HG03196 (cell line): ENCODE data around the gene GLUL.
"Not testable (repeated sequence)": the region's sequence is repeated elsewhere in the genome, so short reads cannot be mapped to it uniquely, and the experiment has no call there.

Experiments used
- ATAC-seq: cut with Tn5 transposase; IDR thresholded peaks from one replicate; pipeline ENCODE4 v1.9.1; 2021; ENCODE audit not compliant: unreplicated experiment

GLUL gene

GRCh38 chr1:182395906-182396305 lies 4.3 kb upstream of the GLUL start:
- ATAC-seq = no peak

DNA sequence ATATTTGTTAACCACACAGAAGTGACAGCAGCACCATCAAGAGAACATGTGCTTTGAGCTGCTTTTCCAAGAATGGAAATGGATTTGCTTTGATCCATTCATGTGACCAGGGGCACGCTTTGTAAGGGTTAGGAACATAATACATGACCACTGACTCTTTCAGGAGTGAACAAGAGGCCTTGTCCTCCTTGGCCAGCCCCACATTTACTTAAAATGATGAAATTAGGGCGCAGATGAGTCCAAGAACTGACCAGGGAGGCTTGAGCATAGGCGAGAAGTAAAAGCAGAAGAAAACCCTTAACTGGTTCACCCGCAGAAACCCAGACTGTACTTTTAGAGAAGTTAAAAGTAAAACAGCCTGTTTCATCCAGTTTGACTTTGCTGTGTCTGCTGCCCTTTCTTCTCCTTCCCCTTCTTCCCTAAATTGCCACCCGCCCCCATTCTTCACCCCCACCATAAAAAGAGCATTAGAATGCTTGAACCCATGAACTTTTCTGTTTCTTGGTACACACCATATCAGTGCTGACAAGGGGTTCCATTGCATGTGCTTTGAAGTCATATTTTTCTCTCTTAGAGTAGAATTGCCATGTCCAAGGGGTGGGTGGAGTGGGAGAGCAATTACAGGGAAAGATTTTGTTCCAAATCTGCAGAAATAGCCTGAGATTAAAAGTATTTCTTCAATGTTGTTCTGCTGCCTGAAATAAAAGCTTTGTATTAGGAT lies 2.6 kb upstream of the GLUL start:
- no peak for ATAC-seq

- peak; percentile 14 for ATAC-seq
Observed at GRCh38 chr1:182392050-182393028, 749 bp upstream of the GLUL start.

DNA sequence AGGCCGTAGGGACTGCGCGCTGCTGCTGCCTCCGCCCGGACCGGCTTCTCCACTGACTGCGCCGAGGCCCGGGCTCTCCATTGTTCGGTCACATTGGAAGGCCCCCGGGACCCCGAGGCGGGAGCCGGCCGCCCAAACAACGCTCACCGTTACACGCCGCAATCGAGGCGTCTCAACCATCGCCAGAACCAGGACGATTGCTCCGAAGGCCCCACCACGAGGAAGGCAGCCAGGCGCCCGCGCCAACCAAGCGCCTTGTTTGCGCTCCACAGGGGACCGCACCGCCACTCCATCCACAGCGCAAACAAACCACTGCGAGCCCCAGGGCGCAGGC lies 595 bp downstream of the GLUL start:
- ATAC-seq = no peak

DNA sequence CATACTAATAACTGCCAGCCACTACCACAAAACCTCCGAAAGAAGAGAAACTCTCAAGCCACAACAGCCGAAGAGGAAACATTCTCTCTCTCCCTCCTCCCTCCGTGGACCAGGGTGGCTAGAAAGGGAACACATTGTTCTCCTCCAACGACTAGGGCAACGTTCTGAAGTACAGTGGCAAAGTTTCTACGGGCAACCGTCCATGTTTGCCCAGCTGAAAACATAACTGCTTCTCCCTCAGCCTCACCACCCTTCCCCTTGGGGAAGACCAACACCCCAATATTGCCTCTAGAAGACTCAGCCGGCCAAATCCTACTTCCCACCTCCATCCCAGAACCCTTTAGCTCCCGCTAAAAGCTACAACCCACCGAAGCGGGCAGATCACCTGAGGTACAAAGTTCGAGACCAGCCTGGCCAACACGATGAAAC lies 2.0 kb downstream of the GLUL start:
- ATAC-seq = no peak

DNA sequence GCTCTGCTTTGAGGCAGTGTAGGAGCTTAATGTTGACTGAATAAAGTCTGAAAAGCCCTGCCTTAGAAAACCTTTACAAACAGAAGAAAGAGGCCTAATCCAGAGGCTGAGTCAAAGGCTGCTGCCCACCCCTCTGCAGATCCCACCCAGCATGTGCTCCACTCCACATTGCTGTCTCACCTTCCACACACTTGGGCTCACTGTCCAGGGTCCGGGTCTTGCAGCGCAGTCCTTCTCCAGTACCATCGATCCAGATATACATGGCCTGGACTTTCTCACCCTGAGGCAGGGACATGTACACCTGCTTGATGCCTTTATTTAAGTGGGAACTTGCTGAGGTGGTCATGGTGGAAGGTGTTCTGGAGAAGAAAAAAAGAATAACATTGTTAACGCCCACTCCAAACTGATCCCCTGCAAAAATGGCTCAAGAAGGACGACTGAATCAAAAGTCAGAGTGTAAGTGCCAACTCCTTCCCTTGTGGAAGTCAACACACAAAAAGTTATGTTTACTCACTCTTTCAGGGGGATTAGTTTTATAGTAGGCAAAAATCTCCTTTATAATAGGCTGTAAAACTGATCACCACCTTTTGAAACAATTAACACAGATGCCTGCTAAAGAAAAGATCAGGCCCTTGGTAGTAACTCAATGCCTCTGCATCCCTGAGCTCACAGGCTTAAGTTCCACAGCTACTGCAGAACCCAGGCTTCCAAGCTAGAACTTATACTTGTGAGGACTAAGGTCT lies 3.0 kb downstream of the GLUL start:
- ATAC-seq = no peak

- no peak for ATAC-seq
Observed at GRCh38 chr1:182387566-182387965, 4.0 kb downstream of the GLUL start.

- ATAC-seq = no peak
Observed at GRCh38 chr1:182386980-182387379, 4.6 kb downstream of the GLUL start.

DNA sequence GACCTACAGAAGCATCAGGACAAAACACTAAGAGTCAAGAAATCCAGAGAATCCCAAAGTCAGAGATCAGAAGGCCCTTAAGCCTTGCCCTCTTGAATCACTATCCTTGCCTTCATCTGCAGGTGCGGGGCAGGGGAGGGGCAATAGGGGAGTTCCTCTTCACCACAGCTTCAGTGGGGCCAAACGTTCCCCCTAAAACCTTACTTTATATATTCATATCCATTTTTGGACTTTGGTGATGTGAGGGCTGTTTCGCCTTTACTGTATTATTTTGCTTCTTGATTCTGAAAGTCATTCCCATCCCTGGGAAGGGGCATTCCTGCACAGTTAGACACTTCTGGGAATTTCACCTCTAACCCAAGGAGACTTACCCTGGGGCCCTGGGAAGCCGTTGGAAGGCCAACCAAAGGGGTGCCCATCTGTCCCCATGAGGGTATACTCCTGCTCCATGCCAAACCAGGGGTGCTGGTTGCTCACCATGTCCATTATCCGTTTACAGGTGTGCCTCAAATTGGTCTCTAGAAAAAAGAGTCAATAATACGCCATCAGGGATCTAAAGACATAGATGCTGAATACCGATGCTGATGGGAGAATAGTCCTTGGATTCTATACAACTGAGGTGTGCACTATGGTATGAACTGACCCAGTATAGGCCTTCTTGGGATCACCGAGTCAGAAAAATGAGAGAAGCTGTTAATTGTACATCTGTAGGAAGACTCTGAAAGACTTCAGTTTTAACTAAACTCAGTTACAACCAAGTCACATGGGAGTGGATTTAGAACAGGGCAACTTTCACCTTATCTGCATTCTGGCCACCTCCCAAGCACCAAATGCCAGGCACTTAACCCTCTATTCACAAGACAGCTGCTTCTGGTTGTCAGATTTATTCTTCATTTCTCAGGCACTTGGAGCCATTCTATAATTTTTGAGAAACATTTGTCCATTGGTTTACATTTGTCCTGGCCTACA lies 5.4 kb downstream of the GLUL start:
- no peak for ATAC-seq

DNA sequence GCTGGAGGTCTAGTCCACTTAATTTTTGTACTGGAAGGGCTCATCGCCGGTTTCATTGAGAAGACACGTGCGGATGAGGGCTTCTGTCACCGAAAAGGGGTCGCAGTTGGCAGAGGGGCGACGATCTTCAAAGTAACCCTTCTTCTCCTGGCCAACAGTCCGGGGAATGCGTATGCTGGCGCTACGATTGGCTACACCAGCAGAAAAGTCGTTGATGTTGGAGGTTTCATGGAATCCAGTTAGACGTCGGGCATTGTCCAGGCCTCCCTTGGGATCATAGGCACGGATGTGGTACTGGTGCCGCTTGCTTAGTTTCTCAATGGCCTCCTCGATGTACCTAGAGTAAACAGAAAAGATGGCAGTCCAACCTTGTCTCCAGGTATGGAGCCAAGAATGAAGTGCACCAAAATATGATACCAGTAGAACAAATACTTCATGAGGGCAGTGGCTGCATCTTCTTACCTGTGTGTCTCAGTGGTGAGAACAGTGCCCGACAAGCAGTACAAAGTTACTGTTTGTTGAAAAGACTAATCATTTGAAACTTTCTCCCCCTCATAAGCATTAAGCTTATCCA lies 7.1 kb downstream of the GLUL start:
- no peak for ATAC-seq

DNA sequence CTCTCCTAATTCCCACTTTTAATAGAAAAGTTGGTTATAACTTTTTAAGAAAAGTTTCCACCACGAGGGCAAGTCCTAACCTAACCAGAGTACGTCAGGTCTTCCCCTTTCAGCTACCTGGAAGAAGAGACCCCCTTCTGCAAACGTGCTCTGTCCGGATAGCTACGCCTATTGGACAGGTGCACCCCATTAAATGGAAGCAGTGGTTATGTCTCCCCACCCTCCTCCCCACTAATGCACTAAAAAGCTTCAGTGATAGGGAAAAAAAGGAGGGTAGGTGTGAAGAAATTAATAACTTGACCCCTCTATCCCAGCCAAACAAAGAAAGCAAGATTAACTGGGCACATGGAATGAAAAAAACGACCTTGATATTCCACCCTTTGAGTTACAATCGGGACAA lies 7.7 kb downstream of the GLUL start:
- no peak for ATAC-seq

GRCh38 chr1:182383037-182383661 lies 8.4 kb downstream of the GLUL start:
- no peak for ATAC-seq

- no peak for ATAC-seq
Observed at GRCh38 chr1:182381962-182382819, 9.4 kb downstream of the GLUL start.

DNA sequence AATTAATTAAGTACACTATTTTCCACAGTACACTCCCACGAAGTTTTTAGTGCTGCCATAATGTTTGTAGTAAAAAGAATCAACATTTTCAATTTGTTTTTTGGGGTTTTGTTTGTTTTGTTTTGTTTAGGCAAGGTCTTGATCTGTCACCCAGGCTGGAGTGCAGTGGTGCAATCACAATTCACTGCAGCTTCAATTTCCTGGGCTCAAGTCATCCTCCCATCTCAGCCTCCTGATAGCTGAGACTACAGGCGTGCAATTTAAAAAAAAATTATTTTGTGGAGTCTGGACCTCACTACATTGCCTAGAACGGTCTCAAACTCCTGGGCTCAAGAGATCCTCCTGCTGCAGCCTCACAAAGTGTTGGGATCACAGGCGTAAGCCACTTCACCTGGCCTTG lies 11.4 kb downstream of the GLUL start:
- ATAC-seq = no peak

DNA sequence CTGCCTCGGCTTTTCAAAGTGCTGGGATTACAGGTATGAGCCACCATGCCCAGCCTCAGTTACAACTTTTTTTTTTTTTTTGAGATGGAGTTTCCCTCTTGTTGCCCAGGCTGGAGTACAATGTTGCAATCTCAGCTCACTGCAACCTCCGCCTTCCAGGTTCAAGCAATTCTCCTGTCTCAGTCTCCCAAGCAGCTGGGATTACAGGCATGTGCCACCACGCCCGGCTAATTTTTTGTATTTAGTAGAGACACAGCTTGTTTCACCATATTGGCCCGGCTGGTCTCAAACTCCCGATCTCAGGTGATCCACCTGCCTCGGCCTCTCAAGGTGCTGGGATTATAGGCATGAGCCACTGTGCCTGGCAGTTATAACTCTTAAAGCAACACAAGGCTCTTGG lies 11.8 kb downstream of the GLUL start:
- ATAC-seq = not testable (repeated sequence)

DNA sequence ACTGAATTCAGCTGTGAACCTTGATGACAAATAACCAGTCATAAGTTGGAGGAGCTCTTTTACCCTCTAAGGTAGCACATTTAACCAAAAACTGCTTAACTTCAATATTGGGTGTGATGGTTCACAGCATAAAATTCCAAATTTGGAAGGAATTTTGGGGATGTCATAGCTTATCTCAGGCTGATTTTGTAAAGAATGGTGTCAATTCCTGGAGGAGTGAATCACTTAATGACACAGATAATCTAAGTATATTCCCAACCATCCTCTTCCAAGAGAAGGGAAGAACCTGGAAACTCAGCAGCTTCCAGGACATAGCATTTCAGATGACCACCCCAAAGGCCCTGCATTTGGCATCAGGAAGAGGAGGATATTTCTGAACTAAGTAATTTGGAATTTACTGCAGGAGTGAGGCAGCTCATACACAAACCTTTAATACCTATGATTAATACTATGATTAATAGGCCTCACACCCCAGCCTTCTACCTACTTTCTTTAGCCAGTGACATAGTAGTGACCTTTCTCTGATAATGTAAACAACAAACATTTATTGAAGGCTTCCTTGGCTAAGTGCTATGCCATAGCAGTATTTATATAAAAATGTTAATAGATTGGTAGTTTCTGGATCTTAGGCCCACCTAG lies 14.5 kb downstream of the GLUL start:
- ATAC-seq = no peak

- ATAC-seq = no peak
Observed at GRCh38 chr1:182374101-182374834, 17.3 kb downstream of the GLUL start.

- ATAC-seq = no peak
Observed at GRCh38 chr1:182370532-182370931, 21.1 kb downstream of the GLUL start.
